SJSA1 (cell line): ENCODE results near the gene PGM5. TPM values are rescaled to one million over a fixed set of nuclear protein-coding genes. Genes with fewer than 3 reads are reported as not detected.
A peak's percentile ranks its signal among the peaks of the same experiment; 100 is the strongest.

Source experiments
- DNase-seq, 2 experiments: peaks; one replicate each; pipeline ENCODE4 v3.0.0-alpha.2; 2015 to 2020; ENCODE audit warnings: low spot score in 2 of 2, low read depth in 1 of 2
- H3K27ac ChIP-seq: fragments of 250-450 bp; sonication (Bioruptor Pico); 2 replicates; pipeline ENCODE4 v1.5.1; 2020; ENCODE audit warnings: mild to moderate bottlenecking, moderate library complexity
- H3K27me3 ChIP-seq: fragments of 250-450 bp; sonication (Bioruptor Pico); replicated peaks from 2 replicates; pipeline ENCODE4 v1.5.1; 2020; ENCODE audit warnings: mild to moderate bottlenecking, moderate library complexity
- H3K36me3 ChIP-seq: fragments of 250-450 bp; sonication (Bioruptor Pico); 2 replicates; pipeline ENCODE4 v1.5.1; 2020; ENCODE audit warnings: mild to moderate bottlenecking
- H3K4me1 ChIP-seq: fragments of 250-450 bp; sonication (Bioruptor Pico); replicated peaks from 2 replicates; pipeline ENCODE4 v1.6.1; 2021; ENCODE audit warnings: mild to moderate bottlenecking
- H3K4me3 ChIP-seq: fragments of 250-450 bp; sonication (Bioruptor Pico); 2 replicates; pipeline ENCODE4 v1.5.1; 2020; ENCODE audit warnings: mild to moderate bottlenecking
- H3K9me3 ChIP-seq: fragments of 250-450 bp; sonication (Bioruptor Pico); replicated peaks from 2 replicates; pipeline ENCODE4 v1.5.1; 2020; ENCODE audit warnings: mild to moderate bottlenecking
- total RNA-seq: library from RNA; depleted of rRNA; stranded (reverse); fragments of >200 nt; shearing (Covaris generic); gene quantifications from 2 replicates; pipeline ENCODE4 v1.2.3, GENCODE V29; 2014; rRNA removed

Gene PGM5
- total RNA-seq, 1 experiment from 2014 or later = 0.03 TPM

- Histone ChIP-seq H3K4me3 (no peak overlapping the region), H3K27ac (no peak overlapping the region), H3K27me3 (no peaks in the 10 kb centered on the region), H3K36me3 (no peaks in the 10 kb centered on the region), H3K9me3 (no peaks in the 10 kb centered on the region), H3K4me1 (no peaks in the 10 kb centered on the region)
- no peak for DNase-seq
These were observed 202.1 kb downstream of the PGM5 start for GRCh38 chr9:68558545-68558944.

GRCh38 chr9:68560071-68560844 lies 203.8 kb downstream of the PGM5 start:
- Histone ChIP-seq H3K27me3 (no peaks in the 10 kb centered on the region), H3K27ac (no peak overlapping the region), H3K4me3 (no peak overlapping the region), H3K4me1 (no peaks in the 10 kb centered on the region), H3K36me3 (no peaks in the 10 kb centered on the region), H3K9me3 (no peaks in the 10 kb centered on the region)
- DNase-seq = peak in 1 of 2 experiments; percentile 15

GRCh38 chr9:68562461-68562860 lies 206.1 kb downstream of the PGM5 start:
- Histone ChIP-seq H3K27ac (no peak overlapping the region), H3K4me3 (no peak overlapping the region), H3K27me3 (no peaks in the 10 kb centered on the region), H3K36me3 (no peaks in the 10 kb centered on the region), H3K4me1 (no peaks in the 10 kb centered on the region), H3K9me3 (no peaks in the 10 kb centered on the region)
- DNase-seq = no peak

- H3K27me3 ChIP-seq = no peaks in the 10 kb centered on the region
- no peaks in the 10 kb centered on the region for H3K4me1 ChIP-seq
- H3K27ac ChIP-seq = no peak overlapping the region
- no peaks in the 10 kb centered on the region for H3K36me3 ChIP-seq
- H3K9me3 ChIP-seq = no peaks in the 10 kb centered on the region
- DNase-seq = no peak
- H3K4me3 ChIP-seq = no peak overlapping the region
These were observed 211.2 kb downstream of the PGM5 start for GRCh38 chr9:68567565-68567964.

- Histone ChIP-seq H3K4me3 (no peak overlapping the region), H3K27me3 (no peaks in the 10 kb centered on the region), H3K36me3 (no peaks in the 10 kb centered on the region), H3K9me3 (no peaks in the 10 kb centered on the region), H3K4me1 (no peaks in the 10 kb centered on the region), H3K27ac (no peak overlapping the region)
- DNase-seq = no peak
These were observed 217.7 kb downstream of the PGM5 start for GRCh38 chr9:68574150-68574549.

GRCh38 chr9:68575817-68576216 lies 219.4 kb downstream of the PGM5 start:
- Histone ChIP-seq H3K27ac (no peak overlapping the region), H3K9me3 (no peaks in the 10 kb centered on the region), H3K36me3 (no peaks in the 10 kb centered on the region), H3K27me3 (no peaks in the 10 kb centered on the region), H3K4me1 (no peaks in the 10 kb centered on the region), H3K4me3 (no peak overlapping the region)
- no peak for DNase-seq

- Histone ChIP-seq H3K36me3 (no peaks in the 10 kb centered on the region), H3K4me3 (no peak overlapping the region), H3K4me1 (no peaks in the 10 kb centered on the region), H3K27me3 (no peaks in the 10 kb centered on the region), H3K9me3 (no peaks in the 10 kb centered on the region), H3K27ac (no peak overlapping the region)
- DNase-seq = no peak
These were observed 221.6 kb downstream of the PGM5 start for GRCh38 chr9:68577774-68578591.

Other genes starting within 250 kb of the PGM5 start
- 20.6 and 67.3 TPM in 2 replicates for gene ZNG1C, start 114.6 kb upstream of the PGM5 start, total RNA-seq
- gene FOXD4L3, start 53.7 kb upstream of the PGM5 start, total RNA-seq = not detected in 2 replicates
- not detected in 2 replicates for gene TMEM252, start 184.3 kb downstream of the PGM5 start, total RNA-seq